Measurements from ENCODE around the gene SRPK3. TPM values are rescaled to one million over a fixed set of nuclear protein-coding genes. Genes with fewer than 3 reads are reported as not detected.

The SRPK3 gene
- total and polyA plus RNA-seq, 2 donors (not counting 3 experiments of a cell fraction or from before 2014, with no cell fraction given) = 0.25 to 0.40 TPM

GRCh38 chrX:153771415-153772315, 9.2 kb upstream of the SRPK3 start:
- no peaks in the 10 kb centered on the region for H4K20me1 ChIP-seq (replicated peaks; ENCODE audit: control insufficient read depth, extremely low read depth, insufficient read depth, low read length)
- no peaks in the 10 kb centered on the region for H3K27me3 ChIP-seq (ENCODE audit: control insufficient read depth in 2 of 2, insufficient read depth in 2 of 2, low read length in 2 of 2)
- ChIA-PET CTCF (interaction anchor here (1.2 kb wide), 1 partner anchor 10 kb away, joined by 3 read pairs; no protein-coding TSS in a partner anchor), POLR2A (no interaction called here)
- dilution Hi-C loops (cut with MboI; ENCODE audit: extremely low pct_ligation_motif_present, low sequenced_read_pairs) (no loop called here), intact Hi-C loops (cut with micrococcal nuclease) (no loop called here)
- no peak overlapping the region for H3K4me2 ChIP-seq (ENCODE audit: insufficient read depth, low read length)
- no peak overlapping the region for H3K4me3 ChIP-seq (replicated peaks in 1 of 3; ENCODE audit: insufficient read depth in 1 of 3, low read depth in 1 of 3, low read length in 3 of 3)
- FAIRE-seq (no peak), DNase-seq (ENCODE audit: low read depth, low spot score) (no peak)
- no peak overlapping the region for H3K9ac ChIP-seq (replicated peaks; ENCODE audit: extremely low read depth, insufficient read depth, low read length)
- no peaks in the 10 kb centered on the region for H3K4me1 ChIP-seq (ENCODE audit: control insufficient read depth, extremely low read depth, insufficient read depth, low read length)
- H3K36me3 ChIP-seq (ENCODE audit: control insufficient read depth in 2 of 2, extremely low read depth in 1 of 2, insufficient read depth in 2 of 2, low read length in 2 of 2) = peaks cover 0 to 22% of the 10 kb centered on the region in 2 experiments
- H2AFZ ChIP-seq (ENCODE audit: low read depth, low read length) = no peak overlapping the region
- no peaks in the 10 kb centered on the region for H3K79me2 ChIP-seq (ENCODE audit: control insufficient read depth, insufficient read depth, low read length)
- H3K9me3 ChIP-seq (replicated peaks; ENCODE audit: control insufficient read depth, insufficient read depth, low read length) = no peaks in the 10 kb centered on the region
- TF ChIP-seq JUN (IDR thresholded peaks at IDR 0.05; ENCODE audit: borderline replicate concordance, insufficient read depth, insufficient read length, low read depth) (no peak), MAX (IDR thresholded peaks at IDR 0.05; ENCODE audit: insufficient read depth, insufficient read length) (no peak), POLR2A (IDR thresholded peaks at IDR 0.05; ENCODE audit: low read depth, low read length) (no peak), CTCF (IDR thresholded peaks at IDR 0.05; ENCODE audit: extremely low read depth in 1 of 2, insufficient read depth in 1 of 2, low read depth in 1 of 2, low read length in 2 of 2) (no peak), GATA2 (IDR thresholded peaks at IDR 0.05; ENCODE audit: insufficient read depth, insufficient read length, low read depth, low read length) (no peak)
- H3K27ac ChIP-seq (ENCODE audit: insufficient read depth, low read depth, low read length) = no peak overlapping the region
- no TSS peak for BruUV-seq (replicated peaks)
- no peaks in the 10 kb centered on the region for H3K9me1 ChIP-seq (replicated peaks; ENCODE audit: control insufficient read depth, extremely low read depth, insufficient read depth, low read length)

All from endothelial cell of umbilical vein (primary cell).